Stomach (tissue), 4 donors: ENCODE measurements around the gene PARD6A.

Source experiments
- EP300 ChIP-seq: sonication (generic); formaldehyde crosslinking; IDR thresholded peaks from one replicate; pipeline ENCODE4 v1.6.1; 2017; ENCODE audit warnings: antibody characterized with exemption
- POLR2A ChIP-seq, 4 donors: fragments of 450-650 bp; IDR thresholded peaks; one replicate each; pipeline ENCODE4 v1.6.1; 2016; ENCODE audit warnings: antibody characterized with exemption in 4 of 4, control low read depth in 2 of 4, mild to moderate bottlenecking in 1 of 4, moderate library complexity in 1 of 4
- POLR2AphosphoS5 ChIP-seq, 3 donors: sonication (generic); formaldehyde crosslinking; IDR thresholded peaks; one replicate each; pipeline ENCODE4 v1.6.1; 2016; ENCODE audit warnings: antibody characterized with exemption in 3 of 3
- TF ChIP-seq, protein P1 (sequence below), 7 experiments: fragments of 450-650 bp in 4 of 7; fragments of 200-600 bp in 3 of 7; sonication (generic) in 3 of 7; IDR thresholded peaks; one replicate each; pipeline ENCODE4 v1.5.1; 2016 to 2019; ENCODE audit warnings: antibody characterized with exemption in 7 of 7, control low read depth in 2 of 7, mild to moderate bottlenecking in 1 of 7

DNA sequence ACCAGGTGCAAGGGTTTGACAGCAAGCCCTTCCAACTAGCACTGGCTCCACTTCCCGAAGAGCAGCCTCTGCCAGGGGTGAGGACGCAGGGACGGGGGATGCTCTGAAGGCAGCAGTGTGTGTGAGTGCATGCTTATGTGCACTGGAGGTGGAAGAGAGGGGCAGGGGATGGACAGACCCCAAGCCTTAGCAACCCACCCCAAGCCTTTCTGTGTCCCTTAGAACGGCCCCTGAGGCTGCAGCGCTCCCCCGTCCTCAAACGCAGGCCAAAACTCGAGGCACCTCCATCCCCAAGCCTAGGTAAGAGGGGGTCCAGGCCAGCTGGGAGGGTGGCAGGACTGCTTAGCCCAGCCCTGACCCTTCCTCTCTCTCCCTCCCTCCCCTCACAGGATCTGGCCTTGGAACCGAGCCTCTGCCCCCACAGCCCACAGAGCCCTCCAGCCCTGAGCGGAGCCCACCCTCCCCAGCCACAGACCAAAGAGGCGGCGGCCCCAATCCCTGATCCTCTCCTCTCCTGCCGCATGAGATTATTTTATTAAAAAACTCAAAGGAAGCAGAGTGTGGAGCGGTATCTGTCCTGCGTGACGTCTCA is 3.6 kb upstream of the PARD6A start:
- TF ChIP-seq POLR2A (IDR thresholded peaks at IDR 0.05) (no peak), POLR2AphosphoS5 (IDR thresholded peaks at IDR 0.05) (no peak), EP300 (no peak)
- TF ChIP-seq, protein P1, sequence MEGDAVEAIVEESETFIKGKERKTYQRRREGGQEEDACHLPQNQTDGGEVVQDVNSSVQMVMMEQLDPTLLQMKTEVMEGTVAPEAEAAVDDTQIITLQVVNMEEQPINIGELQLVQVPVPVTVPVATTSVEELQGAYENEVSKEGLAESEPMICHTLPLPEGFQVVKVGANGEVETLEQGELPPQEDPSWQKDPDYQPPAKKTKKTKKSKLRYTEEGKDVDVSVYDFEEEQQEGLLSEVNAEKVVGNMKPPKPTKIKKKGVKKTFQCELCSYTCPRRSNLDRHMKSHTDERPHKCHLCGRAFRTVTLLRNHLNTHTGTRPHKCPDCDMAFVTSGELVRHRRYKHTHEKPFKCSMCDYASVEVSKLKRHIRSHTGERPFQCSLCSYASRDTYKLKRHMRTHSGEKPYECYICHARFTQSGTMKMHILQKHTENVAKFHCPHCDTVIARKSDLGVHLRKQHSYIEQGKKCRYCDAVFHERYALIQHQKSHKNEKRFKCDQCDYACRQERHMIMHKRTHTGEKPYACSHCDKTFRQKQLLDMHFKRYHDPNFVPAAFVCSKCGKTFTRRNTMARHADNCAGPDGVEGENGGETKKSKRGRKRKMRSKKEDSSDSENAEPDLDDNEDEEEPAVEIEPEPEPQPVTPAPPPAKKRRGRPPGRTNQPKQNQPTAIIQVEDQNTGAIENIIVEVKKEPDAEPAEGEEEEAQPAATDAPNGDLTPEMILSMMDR (IDR thresholded peaks at IDR 0.05) = no peak
